HepG2 (cell line): Measurements from ENCODE around the gene TNNT1. TPM values are rescaled to one million over a fixed set of nuclear protein-coding genes. Genes with fewer than 3 reads are reported as not detected.

ENCODE experiments used
- ATAC-seq: fragments of 200-7000 bp; cut with Tn5 transposase; 3 replicates; pipeline ENCODE4 v1.9.1; 2020; ENCODE audit warnings: mild to moderate bottlenecking, moderate library complexity
- BruUV-seq: library from RNA; stranded (reverse); fragments of 400-500 nt; replicated peaks from 2 replicates; lab custom pipeline; 2021; lab: Mats Ljungman, UMichigan
- CTCF ChIA-PET: fragments of 300-600 bp; formaldehyde crosslinking; extraction: SDS; loops from one replicate; lab custom pipeline; 2021; ENCODE audit warnings: low total read pairs, inconsistent platforms, low intra/inter-chr PET ratio; lab: Yijun Ruan, JAX
- POLR2A ChIA-PET: fragments of 350-600 bp; sonication (Branson Sonifier 250); formaldehyde crosslinking; loops from one replicate; lab custom pipeline; 2020; ENCODE audit warnings: antibody characterized with exemption, inconsistent platforms; lab: Yijun Ruan, JAX
- DNase-seq: peaks from one replicate; pipeline ENCODE4 v3.0.0-alpha.2; 2015; ENCODE audit warnings: low spot score
- FAIRE-seq: peaks from 3 replicates; lab custom pipeline; 2011; peaks lifted over from hg19 to GRCh38; lab: Jason Lieb, UNC
- H2AFZ ChIP-seq: one replicate; pipeline ENCODE4 v1.6.1; 2011; ENCODE audit warnings: low read length, inconsistent platforms
- H3K27ac ChIP-seq: fragments of 300-600 bp; 3 replicates; pipeline ENCODE4 v1.8.0; 2011; ENCODE audit warnings: mixed run types, mild to moderate bottlenecking, mixed read lengths, low read length, inconsistent platforms; ENCODE audit not compliant: insufficient read depth; ENCODE audit errors: extremely low read length
- H3K27me3 ChIP-seq, 2 experiments: fragments of 200-600 bp in 1 of 2; 2 replicates in 1 of 2; 3 replicates in 1 of 2; pipeline versions ENCODE4 v1.6.0 to v1.8.0; 2011; ENCODE audit warnings: low read length in 2 of 2, mild to moderate bottlenecking in 2 of 2, moderate library complexity in 2 of 2, inconsistent platforms in 1 of 2; ENCODE audit not compliant: insufficient read depth in 2 of 2, control insufficient read depth in 1 of 2
- H3K36me3 ChIP-seq, 2 experiments: fragments of 200-600 bp in 1 of 2; replicated peaks in 1 of 2; 2 replicates in 1 of 2; 3 replicates in 1 of 2; pipeline versions ENCODE4 v1.5.1 to v1.8.0; 2011; ENCODE audit warnings: low read length in 2 of 2, inconsistent platforms in 1 of 2; ENCODE audit not compliant: insufficient read depth in 2 of 2, control insufficient read depth in 1 of 2
- H3K4me1 ChIP-seq: 2 replicates; pipeline ENCODE4 v1.5.1; 2012; ENCODE audit warnings: low read length, inconsistent platforms; ENCODE audit not compliant: insufficient read depth
- H3K4me2 ChIP-seq: 2 replicates; pipeline ENCODE4 v1.6.0; 2011; ENCODE audit warnings: low read depth, low read length, inconsistent platforms
- H3K4me3 ChIP-seq, 3 experiments: fragments of 200-600 bp in 1 of 3; sonication (generic), shearing (Covaris generic) in 1 of 3; replicated peaks in 1 of 3; 2 replicates each; pipeline ENCODE4 v1.5.1; 2011 to 2016; ENCODE audit warnings: low read length in 3 of 3, inconsistent platforms in 2 of 3, low read depth in 2 of 3, mild to moderate bottlenecking in 2 of 3, control low read depth in 1 of 3, mixed read lengths in 1 of 3; ENCODE audit not compliant: insufficient read depth in 1 of 3
- H3K79me2 ChIP-seq: one replicate; pipeline ENCODE4 v1.6.1; 2011; ENCODE audit warnings: low read length, inconsistent platforms; ENCODE audit not compliant: insufficient read depth
- H3K9ac ChIP-seq: 2 replicates; pipeline ENCODE4 v1.6.0; 2011; ENCODE audit warnings: mild to moderate bottlenecking, low read depth, low read length, inconsistent platforms; ENCODE audit not compliant: insufficient read depth
- H3K9me3 ChIP-seq: 2 replicates; pipeline ENCODE4 v1.5.1; 2012; ENCODE audit warnings: mild to moderate bottlenecking, low read length
- H4K20me1 ChIP-seq: 2 replicates; pipeline ENCODE4 v1.6.0; 2011; ENCODE audit warnings: inconsistent platforms, mild to moderate bottlenecking, low read length, moderate library complexity; ENCODE audit not compliant: insufficient read depth
- AGO1 ChIP-seq: fragments of 200-400 bp; formaldehyde crosslinking; IDR thresholded peaks from 2 replicates; pipeline ENCODE4 v1.6.1; 2017; ENCODE audit warnings: mild to moderate bottlenecking, low read depth, low read length, moderate library complexity; ENCODE audit not compliant: poor library complexity, severe bottlenecking
- AGO2 ChIP-seq: fragments of 200-400 bp; formaldehyde crosslinking; optimal IDR thresholded peaks from 2 replicates; pipeline ENCODE3; 2017; ENCODE audit warnings: mild to moderate bottlenecking, low read depth, low read length, moderate library complexity
- ARNT2 ChIP-seq: sonication (generic); formaldehyde crosslinking; IDR thresholded peaks from 2 replicates; pipeline ENCODE4 v1.8.0; 2022; ENCODE audit warnings: mild to moderate bottlenecking, low read depth, missing genetic modification reagents, moderate library complexity
- GATA4 ChIP-seq: sonication (generic); IDR thresholded peaks from 2 replicates; pipeline ENCODE4 v1.6.1; 2016; ENCODE audit warnings: antibody characterized with exemption, low read depth, borderline replicate concordance
- GTF3A ChIP-seq: sonication (generic); formaldehyde crosslinking; conservative IDR thresholded peaks from 2 replicates; pipeline ENCODE4 v1.4.0; 2020; ENCODE audit warnings: mild to moderate bottlenecking, missing genetic modification reagents
- HNRNPLL ChIP-seq: fragments of 200-400 bp; formaldehyde crosslinking; IDR thresholded peaks from 2 replicates; pipeline ENCODE4 v1.6.1; 2017; ENCODE audit warnings: mild to moderate bottlenecking, low read depth, low read length; ENCODE audit not compliant: poor library complexity, severe bottlenecking
- HOXA7 ChIP-seq: sonication (generic); formaldehyde crosslinking; IDR thresholded peaks from 2 replicates; pipeline ENCODE4 v1.8.1; 2022; ENCODE audit warnings: mild to moderate bottlenecking, missing genetic modification reagents, moderate library complexity
- NFATC3 ChIP-seq: sonication (generic); formaldehyde crosslinking; IDR thresholded peaks from 2 replicates; pipeline ENCODE4 v1.5.1; 2020; ENCODE audit warnings: mild to moderate bottlenecking, missing genetic modification reagents
- ZMAT3 ChIP-seq: sonication (generic); formaldehyde crosslinking; conservative IDR thresholded peaks from 2 replicates; pipeline ENCODE4 v1.7.0; 2021; ENCODE audit warnings: missing genetic modification reagents
- WGBS: methylation state at CpG from one replicate; pipeline ENCODE4 v1.1.6; 2017; ENCODE audit warnings: low lambda C conversion rate; 5-methylcytosine and 5-hydroxymethylcytosine counted together
- in situ Hi-C: cut with HindIII; loops from 2 replicates; pipeline ENCODE4 v1.10.0; 2017; ENCODE audit warnings: low pct_unique_long_range_greater_than_20kb; ENCODE audit not compliant: extremely low pct_ligation_motif_present
- intact Hi-C: fragments of 100-400 bp; cut with micrococcal nuclease; formaldehyde crosslinking; loops from one replicate; pipeline ENCODE4 v1.10.0; 2022; ENCODE audit not compliant: unreplicated experiment
- polyA plus RNA-seq, 8 experiments: library from polyadenylated mRNA; depleted of rRNA in 3 of 8; stranded (reverse) in 7 of 8; unstranded in 1 of 8; fragments of >200 nt; fragmentation: Illumina TruSeq in 4 of 8; extraction: Trizol in 4 of 8; gene quantifications; 2 replicates each; pipeline versions ENCODE4 v1.2.1 to v1.2.3, GENCODE V29; 2011 to 2016; ENCODE audit warnings: low read depth in 4 of 8, missing spikeins in 1 of 8, mixed read lengths in 1 of 8; ENCODE audit not compliant: insufficient read depth in 1 of 8
- total RNA-seq, 5 experiments: library from RNA; depleted of rRNA; stranded (reverse); fragments of >200 nt; fragmentation: Illumina TruSeq; extraction: Trizol; gene quantifications; 2 replicates each; pipeline ENCODE4 v1.2.3, GENCODE V29; 2016; ENCODE audit warnings: low read depth in 1 of 5
- TF ChIP-seq, protein P1 (sequence below): IDR thresholded peaks from 2 replicates; pipeline ENCODE4 v1.6.1; 2016; ENCODE audit warnings: low read depth
- TF ChIP-seq, protein P2 (sequence below): sonication (generic); formaldehyde crosslinking; IDR thresholded peaks from 2 replicates; pipeline ENCODE4 v1.5.1; 2020; ENCODE audit warnings: mild to moderate bottlenecking, missing genetic modification reagents, moderate library complexity

Gene TNNT1
- total and polyA plus RNA-seq, 2 of the 13 experiments (the other 11 are each of a cell fraction or from before 2014, with no cell fraction given) = 1.3 to 2.4 TPM

DNA sequence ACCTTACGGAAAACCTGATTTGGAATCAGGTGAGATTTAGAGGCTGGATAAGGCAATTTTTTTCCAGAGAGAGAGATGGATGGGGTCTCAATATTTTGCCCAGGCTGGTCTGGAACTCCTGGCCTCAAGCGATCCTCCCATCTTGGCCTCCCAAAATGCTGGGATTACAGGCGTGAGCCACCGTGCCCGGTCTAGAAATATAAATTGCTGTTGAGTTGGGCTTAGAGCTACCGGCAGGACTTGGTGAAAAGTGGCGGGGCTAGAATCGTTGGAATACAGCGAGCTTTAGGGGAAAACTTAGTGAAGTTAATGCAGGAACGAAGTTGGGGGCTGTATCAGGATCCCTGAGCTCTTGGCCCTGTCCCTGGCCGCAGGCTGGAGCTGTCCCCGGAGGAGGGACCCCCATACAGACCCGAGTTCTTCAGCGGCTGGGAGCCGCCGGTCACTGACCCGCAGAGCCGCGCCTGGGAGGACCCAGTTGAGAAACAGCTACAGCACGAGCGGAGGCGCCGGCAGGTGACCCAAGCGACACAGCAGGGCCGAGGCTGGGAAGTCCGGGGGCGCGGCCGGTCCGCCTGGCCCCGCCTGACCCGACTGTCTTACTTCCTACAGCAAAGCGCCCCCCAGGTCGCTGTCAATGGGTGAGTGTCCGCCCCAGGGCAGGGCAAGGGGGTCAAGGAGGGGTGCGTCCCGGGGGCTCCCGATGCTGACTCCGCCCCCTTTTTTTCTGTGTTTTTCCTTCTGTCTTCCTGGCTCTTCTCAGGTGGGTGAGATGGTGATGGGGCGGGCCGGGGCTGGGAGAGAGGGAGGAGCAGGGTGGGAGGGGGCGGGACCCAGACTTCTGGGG is 65.8 kb downstream of the TNNT1 start:
- DNase-seq (no peak), FAIRE-seq (no peak), ATAC-seq (no peak)
- Histone ChIP-seq H3K27ac (no peak overlapping the region), H3K9me3 (no peaks in the 10 kb centered on the region), H3K36me3 (no peaks in the 10 kb centered on the region), H3K4me1 (peaks cover 14% of the 10 kb centered on the region; the same call in 1 of the 2 replicates), H3K4me3 (peak overlapping the region in 1 of 3 experiments; percentile 23; a peak in 1 of 6 replicates), H3K27me3 (peaks cover 0 to 3% of the 10 kb centered on the region in 2 experiments; a peak in 1 of 5 replicates), H3K9ac (no peak overlapping the region), H3K79me2 (no peaks in the 10 kb centered on the region), H2AFZ (no peak overlapping the region), H4K20me1 (peaks cover 3% of the 10 kb centered on the region; the same call in 1 of the 2 replicates), H3K4me2 (peak overlapping the region; percentile 19; the same call in 1 of the 2 replicates)
- WGBS = 62% methylated on average over 18 of the region's 42 CpGs
- BruUV-seq = no TSS peak
- POLR2A ChIA-PET = no interaction called here
- CTCF ChIA-PET = no interaction called here
- intact Hi-C loops = no loop called here
- in situ Hi-C loops = no loop called here
- TF ChIP-seq GATA4 = no peak
- peak; percentile 28 for TF ChIP-seq AGO1
- TF ChIP-seq HOXA7 (CRISPR knock-in tag) = no peak
- TF ChIP-seq GTF3A (CRISPR knock-in tag) = no peak
- TF ChIP-seq HNRNPLL = peak; percentile 48
- TF ChIP-seq, protein P1, sequence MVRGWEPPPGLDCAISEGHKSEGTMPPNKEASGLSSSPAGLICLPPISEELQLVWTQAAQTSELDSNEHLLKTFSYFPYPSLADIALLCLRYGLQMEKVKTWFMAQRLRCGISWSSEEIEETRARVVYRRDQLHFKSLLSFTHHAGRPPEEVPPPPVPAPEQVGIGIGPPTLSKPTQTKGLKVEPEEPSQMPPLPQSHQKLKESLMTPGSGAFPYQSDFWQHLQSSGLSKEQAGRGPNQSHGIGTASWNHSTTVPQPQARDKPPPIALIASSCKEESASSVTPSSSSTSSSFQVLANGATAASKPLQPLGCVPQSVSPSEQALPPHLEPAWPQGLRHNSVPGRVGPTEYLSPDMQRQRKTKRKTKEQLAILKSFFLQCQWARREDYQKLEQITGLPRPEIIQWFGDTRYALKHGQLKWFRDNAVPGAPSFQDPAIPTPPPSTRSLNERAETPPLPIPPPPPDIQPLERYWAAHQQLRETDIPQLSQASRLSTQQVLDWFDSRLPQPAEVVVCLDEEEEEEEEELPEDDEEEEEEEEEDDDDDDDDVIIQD (CRISPR knock-in tag) = no peak
- TF ChIP-seq ARNT2 (CRISPR knock-in tag) = no peak
- no peak for TF ChIP-seq ZMAT3 (CRISPR knock-in tag)
- TF ChIP-seq, protein P2, sequence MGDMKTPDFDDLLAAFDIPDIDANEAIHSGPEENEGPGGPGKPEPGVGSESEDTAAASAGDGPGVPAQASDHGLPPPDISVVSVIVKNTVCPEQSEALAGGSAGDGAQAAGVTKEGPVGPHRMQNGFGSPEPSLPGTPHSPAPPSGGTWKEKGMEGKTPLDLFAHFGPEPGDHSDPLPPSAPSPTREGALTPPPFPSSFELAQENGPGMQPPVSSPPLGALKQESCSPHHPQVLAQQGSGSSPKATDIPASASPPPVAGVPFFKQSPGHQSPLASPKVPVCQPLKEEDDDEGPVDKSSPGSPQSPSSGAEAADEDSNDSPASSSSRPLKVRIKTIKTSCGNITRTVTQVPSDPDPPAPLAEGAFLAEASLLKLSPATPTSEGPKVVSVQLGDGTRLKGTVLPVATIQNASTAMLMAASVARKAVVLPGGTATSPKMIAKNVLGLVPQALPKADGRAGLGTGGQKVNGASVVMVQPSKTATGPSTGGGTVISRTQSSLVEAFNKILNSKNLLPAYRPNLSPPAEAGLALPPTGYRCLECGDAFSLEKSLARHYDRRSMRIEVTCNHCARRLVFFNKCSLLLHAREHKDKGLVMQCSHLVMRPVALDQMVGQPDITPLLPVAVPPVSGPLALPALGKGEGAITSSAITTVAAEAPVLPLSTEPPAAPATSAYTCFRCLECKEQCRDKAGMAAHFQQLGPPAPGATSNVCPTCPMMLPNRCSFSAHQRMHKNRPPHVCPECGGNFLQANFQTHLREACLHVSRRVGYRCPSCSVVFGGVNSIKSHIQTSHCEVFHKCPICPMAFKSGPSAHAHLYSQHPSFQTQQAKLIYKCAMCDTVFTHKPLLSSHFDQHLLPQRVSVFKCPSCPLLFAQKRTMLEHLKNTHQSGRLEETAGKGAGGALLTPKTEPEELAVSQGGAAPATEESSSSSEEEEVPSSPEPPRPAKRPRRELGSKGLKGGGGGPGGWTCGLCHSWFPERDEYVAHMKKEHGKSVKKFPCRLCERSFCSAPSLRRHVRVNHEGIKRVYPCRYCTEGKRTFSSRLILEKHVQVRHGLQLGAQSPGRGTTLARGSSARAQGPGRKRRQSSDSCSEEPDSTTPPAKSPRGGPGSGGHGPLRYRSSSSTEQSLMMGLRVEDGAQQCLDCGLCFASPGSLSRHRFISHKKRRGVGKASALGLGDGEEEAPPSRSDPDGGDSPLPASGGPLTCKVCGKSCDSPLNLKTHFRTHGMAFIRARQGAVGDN = 0 out of 2 replicates have a peak, but pooled peaks have one; percentile 9
- peak; percentile 23 for TF ChIP-seq AGO2
- no peak for TF ChIP-seq NFATC3
